B cell (primary cell): Measurements from ENCODE around the gene MAP3K13. TPM values are rescaled to one million over a fixed set of nuclear protein-coding genes. Genes with fewer than 3 reads are reported as not detected.

Experiments used
- ATAC-seq: fragments of 200-7000 bp; cut with Tn5 transposase; one replicate; pipeline ENCODE4 v1.10.0; 2021; ENCODE audit warnings: low read depth, mild to moderate bottlenecking, moderate number of reproducible peaks, moderate library complexity
- CTCF ChIA-PET: fragments of 350-600 bp; sonication (Branson Sonifier 250); formaldehyde crosslinking; loops from one replicate; lab custom pipeline; 2021; ENCODE audit warnings: antibody characterized with exemption, inconsistent platforms; lab: Charles Lee
- POLR2A ChIA-PET: fragments of 350-600 bp; sonication (Branson Sonifier 250); formaldehyde crosslinking; loops from one replicate; lab custom pipeline; 2021; ENCODE audit warnings: antibody characterized with exemption; lab: Charles Lee
- DNase-seq: peaks from one replicate; pipeline ENCODE4 v3.0.0; 2013
- H2AFZ ChIP-seq: 2 replicates; pipeline ENCODE4 v1.6.1; 2012; ENCODE audit warnings: mild to moderate bottlenecking, low read depth, low read length; ENCODE audit not compliant: insufficient read depth, poor library complexity, severe bottlenecking
- H3K27ac ChIP-seq, 2 donors: 1 replicate in 1 of 2; 2 replicates in 1 of 2; pipeline ENCODE4 v1.5.1; 2012 to 2013; ENCODE audit warnings: low read length in 2 of 2, mild to moderate bottlenecking in 2 of 2, moderate library complexity in 1 of 2
- H3K27me3 ChIP-seq, 4 experiments: fragments of 200-600 bp in 1 of 4; sonication (generic) in 1 of 4; replicated peaks in 1 of 4; 1 replicate in 2 of 4; 2 replicates in 2 of 4; pipeline versions ENCODE4 v1.6.1 to v1.7.0; 2013 to 2016; ENCODE audit warnings: low read length in 3 of 4, mild to moderate bottlenecking in 2 of 4, mixed read lengths in 1 of 4, moderate library complexity in 1 of 4; ENCODE audit not compliant: insufficient read depth in 4 of 4, control insufficient read depth in 3 of 4; ENCODE audit errors: control extremely low read depth in 1 of 4
- H3K36me3 ChIP-seq, 2 experiments: replicated peaks in 1 of 2; 1 replicate in 1 of 2; 2 replicates in 1 of 2; pipeline versions ENCODE4 v1.6.1 to v1.7.1; 2013; ENCODE audit warnings: low read length in 1 of 2; ENCODE audit not compliant: insufficient read depth in 2 of 2, control insufficient read depth in 1 of 2; ENCODE audit errors: control extremely low read depth in 1 of 2, extremely low read depth in 1 of 2
- H3K4me1 ChIP-seq, 2 donors: fragments of 200-600 bp in 1 of 2; sonication (generic) in 1 of 2; 1 replicate in 1 of 2; 2 replicates in 1 of 2; pipeline versions ENCODE4 v1.5.1 to v1.6.1; 2013 to 2017; ENCODE audit warnings: low read length in 2 of 2; ENCODE audit not compliant: control insufficient read depth in 2 of 2, insufficient read depth in 2 of 2
- H3K4me2 ChIP-seq: replicated peaks from 2 replicates; pipeline ENCODE3; 2012; ENCODE audit warnings: mild to moderate bottlenecking, low read depth, low read length; ENCODE audit not compliant: poor library complexity, severe bottlenecking
- H3K4me3 ChIP-seq, 5 experiments: fragments of 200-600 bp in 1 of 5; sonication (generic) in 1 of 5; 1 replicate in 3 of 5; 2 replicates in 2 of 5; pipeline versions ENCODE4 v1.5.1 to v1.7.0; 2011 to 2016; ENCODE audit warnings: low read length in 4 of 5, mild to moderate bottlenecking in 4 of 5, low read depth in 2 of 5, control low read depth in 1 of 5, moderate library complexity in 1 of 5; ENCODE audit not compliant: insufficient read depth in 1 of 5; ENCODE audit errors: control extremely low read depth in 1 of 5, extremely low read depth in 1 of 5
- H3K79me2 ChIP-seq: fragments of 200-600 bp; sonication (generic); one replicate; pipeline ENCODE4 v1.6.0; 2016; ENCODE audit warnings: low read length; ENCODE audit not compliant: control insufficient read depth, insufficient read depth
- H3K9ac ChIP-seq: fragments of 200-600 bp; sonication (generic); 2 replicates; pipeline ENCODE4 v1.6.1; 2017; ENCODE audit warnings: mild to moderate bottlenecking, low read length, moderate library complexity
- H3K9me3 ChIP-seq, 3 donors: one replicate each; pipeline versions ENCODE4 v1.6.1 to v1.7.1; 2013; ENCODE audit warnings: low read length in 2 of 3; ENCODE audit not compliant: control insufficient read depth in 2 of 3, insufficient read depth in 1 of 3; ENCODE audit errors: control extremely low read depth in 1 of 3
- H4K20me1 ChIP-seq: 2 replicates; pipeline ENCODE4 v1.6.0; 2012; ENCODE audit warnings: mild to moderate bottlenecking, low read length; ENCODE audit not compliant: insufficient read depth, control insufficient read depth, poor library complexity, severe bottlenecking
- H3K27ac Mint-ChIP-seq: one replicate; pipeline ENCODE4 v1.8.0; 2021; ENCODE audit warnings: mixed read lengths
- H3K27me3 Mint-ChIP-seq: one replicate; pipeline ENCODE4 v1.8.0; 2021; ENCODE audit warnings: mixed read lengths
- H3K4me1 Mint-ChIP-seq: one replicate; pipeline ENCODE4 v1.8.0; 2021; ENCODE audit warnings: mixed read lengths
- H3K4me3 Mint-ChIP-seq: one replicate; pipeline ENCODE4 v1.8.0; 2021; ENCODE audit warnings: mixed read lengths
- H3K9me3 Mint-ChIP-seq: one replicate; pipeline ENCODE4 v1.8.0; 2022; ENCODE audit warnings: mixed read lengths; ENCODE audit not compliant: insufficient read depth
- EZH2 ChIP-seq: IDR thresholded peaks from 2 replicates; pipeline ENCODE4 v1.6.1; 2012; ENCODE audit warnings: borderline replicate concordance, low read depth, mild to moderate bottlenecking, moderate library complexity, low read length; ENCODE audit not compliant: insufficient read depth, poor library complexity, severe bottlenecking
- WGBS: methylation state at CpG from one replicate; pipeline ENCODE4 v1.1.5; 2013; ENCODE audit warnings: missing lambda C conversion rate; ENCODE audit not compliant: insufficient coverage; 5-methylcytosine and 5-hydroxymethylcytosine counted together
- intact Hi-C: fragments of 100-400 bp; cut with micrococcal nuclease; formaldehyde crosslinking; loops from one replicate; pipeline ENCODE4 v1.10.0; 2022
- polyA plus RNA-seq: library from polyadenylated mRNA; depleted of rRNA; stranded (reverse); fragments of >200 nt; gene quantifications from 2 replicates; pipeline ENCODE4 v1.2.3, GENCODE V29; 2012
- total RNA-seq, 2 donors: library from RNA; stranded (reverse); fragments of 120-200 nt in 1 of 2; gene quantifications; 1 replicate in 1 of 2; 2 replicates in 1 of 2; pipeline versions ENCODE4 v1.2.3 to v1.2.4, GENCODE V29; 2013 to 2022
- TF ChIP-seq, protein P1 (sequence below): fragments of 200-600 bp; IDR thresholded peaks from one replicate; pipeline ENCODE4 v1.8.0; 2022; ENCODE audit warnings: antibody characterized with exemption, mild to moderate bottlenecking

MAP3K13 gene
- total and polyA plus RNA-seq, 2 donors (not counting 1 experiment from before 2014, with no cell fraction given): 5.7 to 9.2 TPM

DNA sequence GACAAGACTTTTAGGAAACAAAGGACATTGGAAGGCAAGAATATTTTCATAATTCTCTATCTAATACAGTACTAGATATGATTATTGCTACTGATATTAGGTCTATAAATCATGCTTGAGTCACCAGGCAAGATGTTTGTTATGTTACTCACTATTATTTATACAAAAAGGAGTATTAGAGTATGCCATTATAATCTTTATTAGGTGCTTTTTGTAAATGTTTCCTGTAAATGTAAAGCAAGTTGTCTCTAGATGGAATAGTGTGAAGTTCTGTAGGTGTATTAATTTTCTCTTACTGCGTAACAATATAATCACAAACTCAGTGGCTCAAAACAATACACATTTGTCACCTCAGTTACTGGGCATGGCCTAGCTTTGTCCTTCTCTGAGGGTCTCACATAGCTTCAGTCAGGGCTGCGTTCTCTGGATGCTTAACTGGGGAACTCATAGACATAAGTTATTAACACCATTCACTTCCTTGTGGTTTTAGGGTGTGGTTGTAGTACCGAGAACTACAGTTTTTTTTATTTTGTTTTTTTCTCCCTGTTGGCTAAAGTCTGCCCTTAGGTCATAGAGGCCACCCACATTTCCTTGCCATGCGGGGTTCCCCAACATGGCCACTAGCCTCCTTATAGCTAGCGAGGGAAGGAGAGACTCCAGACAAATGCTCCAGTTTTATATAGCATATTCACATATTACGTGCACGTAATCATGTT is 20.3 kb upstream of the MAP3K13 start:
- H3K4me3 ChIP-seq: no peak overlapping the region
- no peak overlapping the region for H2AFZ ChIP-seq
- ATAC-seq (no peak), DNase-seq (no peak)
- CTCF ChIA-PET: no interaction called here
- Mint-ChIP-seq H3K4me3 (no peak overlapping the region), H3K9me3 (no peaks in the 10 kb centered on the region), H3K4me1 (peaks cover 7% of the 10 kb centered on the region), H3K27ac (no peak overlapping the region), H3K27me3 (no peaks in the 10 kb centered on the region)
- H3K79me2 ChIP-seq: no peaks in the 10 kb centered on the region
- peaks cover 6 to 7% of the 10 kb centered on the region in 2 donors for H3K4me1 ChIP-seq
- H3K36me3 ChIP-seq: no peaks in the 10 kb centered on the region
- H3K9me3 ChIP-seq: no peaks in the 10 kb centered on the region
- peak overlapping the region; percentile 3 for H3K4me2 ChIP-seq
- TF ChIP-seq, protein P1, sequence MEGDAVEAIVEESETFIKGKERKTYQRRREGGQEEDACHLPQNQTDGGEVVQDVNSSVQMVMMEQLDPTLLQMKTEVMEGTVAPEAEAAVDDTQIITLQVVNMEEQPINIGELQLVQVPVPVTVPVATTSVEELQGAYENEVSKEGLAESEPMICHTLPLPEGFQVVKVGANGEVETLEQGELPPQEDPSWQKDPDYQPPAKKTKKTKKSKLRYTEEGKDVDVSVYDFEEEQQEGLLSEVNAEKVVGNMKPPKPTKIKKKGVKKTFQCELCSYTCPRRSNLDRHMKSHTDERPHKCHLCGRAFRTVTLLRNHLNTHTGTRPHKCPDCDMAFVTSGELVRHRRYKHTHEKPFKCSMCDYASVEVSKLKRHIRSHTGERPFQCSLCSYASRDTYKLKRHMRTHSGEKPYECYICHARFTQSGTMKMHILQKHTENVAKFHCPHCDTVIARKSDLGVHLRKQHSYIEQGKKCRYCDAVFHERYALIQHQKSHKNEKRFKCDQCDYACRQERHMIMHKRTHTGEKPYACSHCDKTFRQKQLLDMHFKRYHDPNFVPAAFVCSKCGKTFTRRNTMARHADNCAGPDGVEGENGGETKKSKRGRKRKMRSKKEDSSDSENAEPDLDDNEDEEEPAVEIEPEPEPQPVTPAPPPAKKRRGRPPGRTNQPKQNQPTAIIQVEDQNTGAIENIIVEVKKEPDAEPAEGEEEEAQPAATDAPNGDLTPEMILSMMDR: no peak
- no peak for TF ChIP-seq EZH2
- H3K27me3 ChIP-seq: no peaks in the 10 kb centered on the region
- no peak overlapping the region for H3K9ac ChIP-seq
- WGBS: no CpG with 5 or more reads among the region's 7 CpGs
- POLR2A ChIA-PET: no interaction called here
- intact Hi-C loops: no loop called here
- H3K27ac ChIP-seq: no peak overlapping the region
- no peaks in the 10 kb centered on the region for H4K20me1 ChIP-seq

DNA sequence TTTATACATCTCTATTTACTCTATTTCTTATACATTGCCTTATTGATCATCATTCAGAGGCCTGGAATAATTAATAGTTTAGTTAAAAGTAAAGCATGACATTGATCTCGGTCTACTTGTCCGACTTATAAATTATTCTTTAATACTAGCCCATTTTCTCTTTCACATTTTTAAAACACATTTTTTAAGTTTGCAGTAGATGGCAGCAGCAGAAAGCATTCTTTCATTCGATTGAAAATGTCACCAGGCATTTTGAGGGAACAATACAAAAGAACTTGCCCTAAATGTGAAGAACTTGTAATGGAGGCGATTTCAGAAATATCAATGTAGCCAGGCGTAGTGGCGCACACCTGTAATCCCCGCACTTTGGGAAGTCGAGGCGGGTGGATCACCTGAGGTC is 15.5 kb upstream of the MAP3K13 start:
- H3K27ac Mint-ChIP-seq: no peak overlapping the region
- Histone ChIP-seq H3K36me3 (no peaks in the 10 kb centered on the region), H3K4me2 (no peak overlapping the region), H3K27ac (no peak overlapping the region), H4K20me1 (no peaks in the 10 kb centered on the region), H3K4me1 (peaks cover 6 to 7% of the 10 kb centered on the region in 2 donors), H3K4me3 (no peak overlapping the region), H2AFZ (no peak overlapping the region), H3K9ac (no peak overlapping the region), H3K9me3 (peaks cover 0 to 2% (median 0%) of the 10 kb centered on the region in 3 donors), H3K79me2 (no peaks in the 10 kb centered on the region), H3K27me3 (peaks cover 0 to 3% (median 0%) of the 10 kb centered on the region in 4 experiments)
- H3K4me1 Mint-ChIP-seq: peaks cover 7% of the 10 kb centered on the region
- TF ChIP-seq, protein P1: no peak
- TF ChIP-seq EZH2: no peak
- POLR2A ChIA-PET: no interaction called here
- peaks cover 13% of the 10 kb centered on the region for H3K27me3 Mint-ChIP-seq
- CTCF ChIA-PET: no interaction called here
- H3K4me3 Mint-ChIP-seq: no peak overlapping the region
- WGBS: 94% methylated on average over 7 of the region's 9 CpGs
- no peak for DNase-seq
- intact Hi-C loops: no loop called here
- peaks cover 3% of the 10 kb centered on the region for H3K9me3 Mint-ChIP-seq
- no peak for ATAC-seq
